NCI-H146 (cell line): ENCODE results near the gene FER.
"Not testable (repeated sequence)": the region's sequence is repeated elsewhere in the genome, so short reads cannot be mapped to it uniquely, and the experiment has no call there.

Source experiments
- DNase-seq: peaks from one replicate; lab custom pipeline; 2025; lab: John Stamatoyannopoulos, UW

Gene FER

DNA sequence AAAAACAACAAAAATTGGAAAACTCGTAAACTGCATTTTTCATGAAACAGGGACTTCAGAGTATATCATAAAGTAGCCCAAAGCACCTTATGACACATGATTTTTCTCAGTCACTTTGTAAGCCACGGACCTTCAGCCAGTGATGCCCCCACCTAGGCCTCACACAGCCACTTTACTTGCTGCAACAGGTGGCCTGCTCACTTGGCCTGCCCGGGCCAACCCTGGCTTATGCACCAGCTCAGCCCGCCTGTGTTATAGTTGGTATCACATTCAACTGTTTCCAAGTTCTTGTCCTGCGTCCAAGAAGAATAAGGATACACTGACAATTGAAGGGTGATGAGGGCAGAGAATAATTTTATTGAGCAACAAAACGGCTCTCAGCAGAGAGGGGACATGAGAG lies 219.2 kb downstream of the FER start:
- no peak for DNase-seq

- no peak for DNase-seq
Observed at GRCh38 chr5:108974594-108974993, 226.9 kb downstream of the FER start.

- no peak for DNase-seq
Observed at GRCh38 chr5:108975697-108976096, 228.0 kb downstream of the FER start.

- no peak for DNase-seq
Observed at GRCh38 chr5:108983461-108984092, 235.9 kb downstream of the FER start.

DNA sequence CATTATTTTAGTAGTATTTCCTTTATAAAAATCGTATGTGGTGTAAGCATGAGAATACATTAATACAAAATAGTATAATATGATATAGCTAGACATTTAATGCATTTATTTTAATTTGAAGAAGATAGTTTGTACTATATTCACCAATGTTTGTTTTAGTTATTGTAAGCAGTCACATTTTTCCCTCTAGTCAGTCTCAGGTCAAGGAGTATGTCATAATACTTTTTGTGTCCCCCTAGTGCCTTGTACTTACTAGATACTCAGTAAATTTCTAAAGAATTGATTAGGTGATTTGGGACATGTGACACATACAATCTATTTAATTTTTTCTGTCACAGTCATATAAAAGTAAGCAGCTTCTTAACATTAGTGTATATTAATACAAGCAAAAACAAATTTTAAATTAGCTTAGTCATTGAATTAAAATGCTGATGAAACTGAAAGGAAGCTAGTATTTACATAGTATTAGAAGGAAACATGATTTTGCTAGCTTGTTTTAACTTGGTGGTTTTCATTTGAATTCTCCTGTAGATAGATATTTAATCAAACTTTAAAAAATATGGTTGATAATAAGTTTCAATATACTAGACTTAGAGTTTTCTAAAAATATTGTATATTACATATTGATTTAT lies 242.2 kb downstream of the FER start:
- no peak for DNase-seq

DNA sequence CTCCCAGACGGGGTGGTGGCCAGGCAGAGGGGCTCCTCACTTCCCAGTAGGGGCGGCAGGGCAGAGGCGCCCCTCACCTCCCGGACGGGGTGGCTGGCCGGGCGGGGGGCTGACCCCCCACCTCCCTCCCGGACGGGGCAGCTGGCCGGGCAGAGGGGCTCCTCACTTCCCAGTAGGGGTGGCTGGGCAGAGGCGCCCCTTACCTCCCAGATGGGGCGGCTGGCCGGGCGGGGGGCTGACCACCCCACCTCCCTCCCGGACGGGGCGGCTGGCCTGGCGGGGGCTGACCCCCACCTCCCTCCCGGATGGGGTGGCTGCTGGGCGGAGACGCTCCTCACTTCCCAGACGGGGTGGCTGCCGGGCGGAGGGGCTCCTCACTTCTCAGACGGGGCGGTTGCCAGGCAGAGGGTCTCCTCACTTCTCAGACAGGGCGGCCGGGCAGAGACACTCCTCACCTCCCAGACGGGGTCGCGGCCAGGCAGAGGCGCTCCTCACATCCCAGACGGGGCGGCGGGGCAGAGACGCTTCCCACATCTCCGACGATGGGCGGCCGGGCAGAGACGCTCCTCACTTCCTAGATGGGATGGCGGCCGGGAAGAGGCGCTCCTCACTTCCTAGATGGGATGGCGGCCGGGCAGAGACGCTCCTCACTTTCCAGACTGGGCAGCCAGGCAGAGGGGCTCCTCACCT lies 244.8 kb downstream of the FER start:
- DNase-seq = not testable (repeated sequence)

DNA sequence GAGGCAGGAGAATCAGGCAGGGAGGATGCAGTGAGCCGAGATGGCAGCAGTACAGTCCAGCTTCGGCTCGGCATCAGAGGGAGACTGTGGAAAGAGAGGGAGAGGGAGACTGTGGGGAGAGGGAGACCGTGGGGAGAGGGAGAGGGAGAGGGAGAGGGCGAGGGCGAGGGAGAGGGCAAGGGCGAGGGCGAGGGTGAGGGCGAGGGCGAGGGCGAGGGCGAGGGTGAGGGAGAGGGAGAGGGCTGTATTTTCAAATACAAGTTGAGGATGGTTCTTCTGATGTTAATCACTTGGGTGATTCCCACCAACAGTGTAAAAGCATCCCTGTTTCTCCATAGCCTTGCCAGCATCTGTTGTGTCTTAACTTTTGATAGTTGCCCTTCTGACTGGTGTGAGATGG lies 245.7 kb downstream of the FER start:
- not testable (repeated sequence) for DNase-seq

GRCh38 chr5:108997720-108998119 lies 250.0 kb downstream of the FER start:
- no peak for DNase-seq

GRCh38 chr5:108998216-108998615 lies 250.5 kb downstream of the FER start:
- DNase-seq = no peak

DNA sequence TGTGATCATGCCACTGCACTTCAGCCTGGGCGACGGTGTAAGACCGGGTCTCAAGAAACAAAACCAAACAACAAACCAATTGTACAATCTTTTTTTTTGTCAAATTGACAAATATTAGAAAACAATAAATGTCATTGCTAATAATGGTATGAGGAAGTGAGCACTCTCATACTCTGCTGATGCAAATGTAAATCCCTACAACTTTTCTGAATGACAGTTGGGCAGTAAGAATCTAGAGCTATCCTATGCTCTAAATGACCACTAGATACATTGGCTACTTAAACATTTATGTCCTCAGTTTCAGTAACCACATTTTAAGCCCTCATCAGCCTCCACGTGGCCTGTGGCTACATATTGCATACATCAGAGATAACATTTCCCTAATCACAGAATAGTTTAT lies 256.2 kb downstream of the FER start:
- no peak for DNase-seq

DNA sequence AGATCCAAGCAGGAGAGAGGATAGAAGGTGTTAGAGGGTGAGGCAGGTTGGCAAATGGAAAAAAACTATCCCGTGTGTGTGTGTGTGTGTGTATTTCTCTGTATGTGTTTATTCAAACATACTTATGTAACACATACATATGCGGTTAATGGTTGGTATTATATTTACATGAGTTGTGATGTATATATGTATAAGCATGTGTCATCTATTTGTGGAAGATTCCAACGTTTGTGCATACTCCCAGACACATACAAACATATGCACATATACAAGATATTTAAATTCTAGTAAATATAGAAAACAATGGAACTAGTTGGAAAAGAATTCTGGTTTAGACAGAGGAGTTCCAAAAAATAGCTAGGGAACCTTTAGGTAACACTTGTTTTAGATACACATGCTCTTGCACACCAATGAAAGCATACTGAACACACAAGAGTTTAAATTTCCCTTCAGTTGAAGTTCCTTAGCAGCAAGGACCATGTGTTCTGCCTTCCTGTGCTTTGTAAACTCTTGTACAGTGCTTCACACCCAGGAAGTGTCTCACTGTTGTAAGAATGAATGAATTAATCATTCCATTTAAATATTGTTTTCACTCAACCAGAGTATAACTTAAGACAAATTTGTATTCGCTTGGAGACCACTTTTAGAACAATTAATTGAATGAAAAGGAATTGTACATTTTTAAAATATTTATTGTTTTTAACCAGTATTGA lies 257.8 kb downstream of the FER start:
- DNase-seq = no peak

DNA sequence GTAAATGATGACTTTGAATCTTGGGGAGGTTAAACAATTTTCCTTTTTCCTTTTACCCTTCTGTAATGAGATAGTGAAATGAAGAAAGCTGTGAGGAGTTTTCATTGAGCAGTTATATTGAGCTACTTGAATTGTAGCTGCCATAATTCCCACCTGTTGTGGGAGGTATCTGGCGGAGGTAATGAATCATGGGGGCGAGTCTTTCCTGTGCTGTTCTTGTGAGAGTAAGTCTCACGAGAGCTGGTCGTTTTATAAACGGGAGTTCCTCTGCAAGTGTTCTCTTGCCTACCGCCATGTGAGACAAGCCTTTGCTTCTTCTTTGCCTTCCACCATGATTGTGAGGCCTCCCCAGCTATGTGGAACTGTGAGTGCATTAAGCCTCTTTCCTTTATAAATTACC lies 258.4 kb downstream of the FER start:
- no peak for DNase-seq

GRCh38 chr5:109016300-109016699 lies 268.6 kb downstream of the FER start:
- no peak for DNase-seq

DNA sequence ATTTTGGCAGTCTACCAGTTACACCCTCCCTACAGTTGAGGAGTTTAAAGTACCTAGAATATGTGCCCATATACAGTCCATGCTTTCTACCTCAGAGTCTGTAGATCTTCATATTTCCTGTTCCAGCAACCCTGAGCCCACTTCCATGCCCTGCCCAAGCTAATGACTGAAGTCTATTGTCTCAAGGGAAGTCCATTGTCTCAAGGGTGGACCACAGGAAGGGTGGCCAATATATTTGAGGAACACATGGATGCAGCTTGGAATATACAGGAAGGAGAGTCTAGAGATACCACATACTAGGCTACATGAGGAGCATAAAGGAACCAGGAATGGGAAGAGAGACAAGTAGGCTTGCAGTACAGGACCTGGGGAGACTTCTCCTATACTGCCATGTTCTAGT lies 274.4 kb downstream of the FER start:
- no peak for DNase-seq

- DNase-seq = not testable (repeated sequence)
Observed at GRCh38 chr5:109025729-109026128, 278.0 kb downstream of the FER start.

GRCh38 chr5:109027983-109028607 lies 280.4 kb downstream of the FER start:
- DNase-seq = no peak

DNA sequence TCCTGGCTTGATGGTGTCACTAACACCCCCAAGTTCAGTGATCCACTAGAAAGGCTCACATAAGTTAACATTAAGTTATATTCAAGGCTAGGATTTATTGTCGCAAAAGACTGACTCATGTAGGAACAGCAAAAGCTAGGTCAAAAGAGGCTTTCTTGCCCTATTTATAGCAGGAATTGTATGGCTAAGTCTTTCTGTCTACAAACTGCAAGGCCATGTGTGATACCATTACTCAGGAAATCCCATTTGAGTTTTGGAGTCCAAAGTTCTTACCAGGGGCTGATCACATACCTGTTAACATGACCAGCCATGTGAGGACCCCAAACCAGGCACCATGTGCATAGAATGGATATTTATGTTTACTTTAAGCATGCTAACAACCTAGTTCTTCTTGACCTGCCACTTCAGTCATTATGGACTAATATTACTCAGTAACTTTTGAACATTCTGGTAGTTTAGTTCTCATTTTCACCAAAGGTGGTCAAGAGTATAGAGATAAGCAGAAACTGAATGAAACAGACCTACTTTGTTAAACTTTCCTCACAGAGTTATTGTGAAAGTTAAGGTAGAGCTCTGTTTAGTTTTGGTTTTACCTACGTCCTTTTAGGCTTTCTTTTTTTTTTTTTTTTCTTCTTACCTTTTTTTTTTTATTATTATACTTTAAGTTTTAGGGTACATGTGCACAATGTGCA lies 281.1 kb downstream of the FER start:
- no peak for DNase-seq

GRCh38 chr5:109029847-109030246 lies 282.1 kb downstream of the FER start:
- DNase-seq = no peak

- DNase-seq = no peak
Observed at GRCh38 chr5:109030360-109031143, 282.9 kb downstream of the FER start.

- DNase-seq = no peak
Observed at GRCh38 chr5:109034306-109034705, 286.6 kb downstream of the FER start.

DNA sequence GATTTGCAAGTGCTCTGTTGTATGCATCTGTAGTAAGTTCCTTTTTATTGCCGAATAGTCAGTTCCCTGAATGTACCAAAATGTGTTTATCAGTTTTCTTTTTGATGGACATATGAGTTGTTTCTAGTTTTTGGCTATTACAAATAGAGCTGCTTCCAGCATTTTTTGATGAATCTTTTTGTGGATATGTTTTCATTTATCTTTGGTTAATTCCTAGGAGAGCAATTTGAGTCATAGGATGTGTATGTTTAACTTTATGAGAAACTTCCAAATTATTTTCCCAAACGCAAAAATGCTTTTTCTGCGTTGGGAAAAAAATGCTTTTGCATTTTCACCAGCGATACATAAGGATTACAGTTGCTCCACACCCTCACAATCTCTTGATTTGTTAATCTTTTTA lies 287.7 kb downstream of the FER start:
- no peak for DNase-seq
